Neural cell (in vitro differentiated cells): ENCODE measurements around the gene DHX29.

ENCODE experiments used
- CTCF ChIP-seq: fragments of 450-650 bp; IDR thresholded peaks from 2 replicates; pipeline ENCODE4 v1.5.1; 2014; ENCODE audit warnings: antibody characterized with exemption, mild to moderate bottlenecking, moderate library complexity; ENCODE audit not compliant: poor library complexity, severe bottlenecking
- EP300 ChIP-seq: fragments of 450-650 bp; conservative IDR thresholded peaks from 2 replicates; pipeline ENCODE4 v1.6.1; 2014; ENCODE audit warnings: antibody characterized with exemption, mild to moderate bottlenecking, moderate library complexity; ENCODE audit not compliant: poor library complexity, severe bottlenecking
- EZH2 ChIP-seq: fragments of 200-600, 300-800 bp; shearing (Covaris generic), sonication (generic); IDR thresholded peaks from 2 replicates; pipeline ENCODE4 v1.6.1; 2014; ENCODE audit warnings: antibody characterized with exemption, low read length, borderline replicate concordance, mild to moderate bottlenecking; ENCODE audit not compliant: insufficient read depth, poor library complexity, severe bottlenecking
- RAD21 ChIP-seq: fragments of 450-650 bp; conservative IDR thresholded peaks from 2 replicates; pipeline ENCODE4 v1.6.1; 2014; ENCODE audit warnings: antibody characterized with exemption, mild to moderate bottlenecking, moderate library complexity
- TAF1 ChIP-seq: IDR thresholded peaks from 2 replicates; pipeline ENCODE4 v1.6.1; 2012; ENCODE audit warnings: low read depth

GRCh38 chr5:55223812-55224240 lies 83.7 kb downstream of the DHX29 start:
- TF ChIP-seq EZH2 (no peak), CTCF (no peak), TAF1 (no peak), EP300 (no peak), RAD21 (no peak)
